HEK293 (cell line): ENCODE results near the gene VAV3.

Experiments
- CTCF ChIA-PET: fragments of 350-600 bp; formaldehyde crosslinking; extraction: SDS; loops from one replicate; lab custom pipeline; 2021; ENCODE audit warnings: antibody characterized with exemption; lab: Yijun Ruan, JAX
- POLR2A ChIA-PET: fragments of 300-600 bp; formaldehyde crosslinking; extraction: SDS; loops from one replicate; lab custom pipeline; 2020; ENCODE audit warnings: antibody characterized with exemption, inconsistent platforms; lab: Yijun Ruan, JAX
- H3K27ac ChIP-seq: fragments of 200-500 bp; sonication (Bioruptor generic); 2 replicates; pipeline ENCODE4 v1.5.1; 2014; ENCODE audit warnings: low read depth, low read length, control low read depth, inconsistent platforms; ENCODE audit errors: extremely low read depth
- H3K36me3 ChIP-seq, 2 experiments: fragments of 200-500 bp in 1 of 2; sonication (Bioruptor generic) in 1 of 2; 1 replicate in 1 of 2; 2 replicates in 1 of 2; pipeline ENCODE4 v1.5.1; 2014 to 2017; ENCODE audit warnings: inconsistent platforms in 2 of 2, low read length in 2 of 2; ENCODE audit not compliant: control insufficient read depth in 2 of 2, insufficient read depth in 1 of 2
- H3K4me1 ChIP-seq: fragments of 200-500 bp; sonication (Bioruptor generic); 2 replicates; pipeline ENCODE4 v1.5.1; 2014; ENCODE audit warnings: mild to moderate bottlenecking, low read length, inconsistent platforms; ENCODE audit not compliant: control insufficient read depth, insufficient read depth
- H3K4me3 ChIP-seq: 2 replicates; pipeline ENCODE4 v1.5.1; 2011; ENCODE audit warnings: low read depth, mild to moderate bottlenecking, control low read depth, low read length, moderate library complexity
- H3K9me3 ChIP-seq: fragments of 200-500 bp; sonication (Bioruptor generic); 2 replicates; pipeline ENCODE4 v1.5.1; 2014; ENCODE audit warnings: low read depth, low read length, inconsistent platforms; ENCODE audit not compliant: control insufficient read depth, insufficient read depth
- INSM2 ChIP-seq: fragments of 450-650 bp; formaldehyde crosslinking; IDR thresholded peaks from 2 replicates; pipeline ENCODE4 v1.5.1; 2016; ENCODE audit warnings: missing biosample characterization, missing genetic modification characterization
- KLF8 ChIP-seq: fragments of 450-650 bp; formaldehyde crosslinking; IDR thresholded peaks from 2 replicates; pipeline ENCODE4 v1.5.1; 2016; ENCODE audit warnings: missing biosample characterization, missing genetic modification characterization
- MEIS1 ChIP-seq: sonication (generic); formaldehyde crosslinking; IDR thresholded peaks from 2 replicates; pipeline ENCODE4 v1.8.1; 2022; ENCODE audit warnings: missing genetic modification reagents, mild to moderate bottlenecking, borderline replicate concordance
- TCF7L2 ChIP-seq: IDR thresholded peaks from 2 replicates; pipeline ENCODE4 v1.6.1; 2011; ENCODE audit warnings: low read depth, mild to moderate bottlenecking, inconsistent platforms, low read length, moderate library complexity, borderline replicate concordance
- ZNF18 ChIP-seq: fragments of 450-650 bp; formaldehyde crosslinking; IDR thresholded peaks from 2 replicates; pipeline ENCODE4 v1.5.1; 2016; ENCODE audit warnings: missing biosample characterization, missing genetic modification characterization
- ZNF26 ChIP-seq: fragments of 450-650 bp; formaldehyde crosslinking; IDR thresholded peaks from 2 replicates; pipeline ENCODE4 v1.5.1; 2016; ENCODE audit warnings: missing biosample characterization, missing genetic modification characterization
- ZNF266 ChIP-seq: fragments of 450-650 bp; formaldehyde crosslinking; IDR thresholded peaks from 2 replicates; pipeline ENCODE4 v1.5.1; 2016; ENCODE audit warnings: missing biosample characterization, missing genetic modification characterization, low read depth
- ZNF362 ChIP-seq: fragments of 450-650 bp; formaldehyde crosslinking; IDR thresholded peaks from 2 replicates; pipeline ENCODE4 v1.5.1; 2016; ENCODE audit warnings: missing biosample characterization, missing genetic modification characterization
- ZNF433 ChIP-seq: fragments of 450-650 bp; formaldehyde crosslinking; IDR thresholded peaks from 2 replicates; pipeline ENCODE4 v1.5.1; 2016; ENCODE audit warnings: missing biosample characterization, missing genetic modification characterization, low read depth
- ZNF677 ChIP-seq: fragments of 450-650 bp; IDR thresholded peaks from 2 replicates; pipeline ENCODE4 v1.5.0; 2018; ENCODE audit warnings: missing biosample characterization, mild to moderate bottlenecking, missing genetic modification characterization, moderate library complexity
- ZNF76 ChIP-seq: fragments of 450-650 bp; formaldehyde crosslinking; IDR thresholded peaks from 2 replicates; pipeline ENCODE4; 2016; ENCODE audit warnings: low read depth, missing biosample characterization, missing genetic modification characterization, borderline replicate concordance
- ZNF785 ChIP-seq: fragments of 450-650 bp; formaldehyde crosslinking; IDR thresholded peaks from 2 replicates; pipeline ENCODE4 v1.5.1; 2016; ENCODE audit warnings: missing biosample characterization, missing genetic modification characterization
- ZSCAN4 ChIP-seq: fragments of 450-650 bp; formaldehyde crosslinking; IDR thresholded peaks from 2 replicates; pipeline ENCODE4 v1.5.1; 2017; ENCODE audit warnings: missing biosample characterization, missing genetic modification characterization

The VAV3 gene

GRCh38 chr1:107899655-107900054 is 65.3 kb downstream of the VAV3 start:
- no peaks in the 10 kb centered on the region for H3K9me3 ChIP-seq
- H3K27ac ChIP-seq: no peak overlapping the region
- ChIA-PET POLR2A (no interaction called here), CTCF (interaction anchor here (0.6 to 0.7 kb wide), 2 partner anchors 73 to 1971 kb away, joined by 3 to 4 read pairs; no protein-coding TSS in a partner anchor)
- H3K4me1 ChIP-seq: peaks cover 3% of the 10 kb centered on the region; the same call in 1 of the 2 replicates
- TF ChIP-seq ZNF362 (tag by site-specific recombination): no peak
- TF ChIP-seq TCF7L2: peak; percentile 70
- no peak for TF ChIP-seq KLF8 (tag by site-specific recombination)
- TF ChIP-seq ZSCAN4 (tag by site-specific recombination): no peak
- no peak for TF ChIP-seq ZNF785 (tag by site-specific recombination)
- no peak for TF ChIP-seq INSM2 (tag by site-specific recombination)
- no peak for TF ChIP-seq ZNF18 (tag by site-specific recombination)
- TF ChIP-seq ZNF26: no peak
- TF ChIP-seq ZNF433 (tag by site-specific recombination): no peak
- no peak for TF ChIP-seq MEIS1
- peak; percentile 65; the same call in 1 of the 2 replicates for TF ChIP-seq ZNF266 (tag by site-specific recombination)
- no peak for TF ChIP-seq ZNF677 (tag by site-specific recombination)
- no peaks in the 10 kb centered on the region for H3K36me3 ChIP-seq
- no peak overlapping the region for H3K4me3 ChIP-seq

- Histone ChIP-seq H3K4me1 (peaks cover 3% of the 10 kb centered on the region; the same call in 1 of the 2 replicates), H3K4me3 (no peak overlapping the region), H3K27ac (no peak overlapping the region), H3K9me3 (no peaks in the 10 kb centered on the region), H3K36me3 (no peaks in the 10 kb centered on the region)
- ChIA-PET CTCF (interaction anchor here (0.6 kb wide), 1 partner anchor 99 kb away, joined by 3 read pairs; no protein-coding TSS in a partner anchor), POLR2A (no interaction called here)
- TF ChIP-seq ZNF76: no peak
Measured at GRCh38 chr1:107897438-107898345, 67.3 kb downstream of the VAV3 start.
